MM.1S (cell line): ENCODE measurements around the gene KCNH8.

Experiments used
- DNase-seq: peaks from one replicate; pipeline ENCODE4 v3.0.0-alpha.2; 2015
- H2AFZ ChIP-seq: fragments of 300-600 bp; sonication (generic); 2 replicates; pipeline ENCODE4 v1.6.0; 2016; ENCODE audit warnings: antibody characterized with exemption, low read length
- H3F3A ChIP-seq: fragments of 300-600 bp; sonication (generic); 2 replicates; pipeline ENCODE4 v1.6.1; 2016; ENCODE audit warnings: mild to moderate bottlenecking, antibody characterized with exemption, low read length, moderate library complexity, mixed read lengths; ENCODE audit not compliant: insufficient read depth
- H3K27ac ChIP-seq: fragments of 300-600 bp; sonication (generic); 2 replicates; pipeline ENCODE4 v1.5.1; 2016; ENCODE audit warnings: mild to moderate bottlenecking, low read length
- H3K27me3 ChIP-seq: fragments of 300-600 bp; sonication (generic); replicated peaks from 2 replicates; pipeline ENCODE4 v1.6.0; 2016; ENCODE audit warnings: low read length; ENCODE audit not compliant: insufficient read depth
- H3K36me3 ChIP-seq: fragments of 300-600 bp; sonication (generic); replicated peaks from 2 replicates; pipeline ENCODE4 v1.6.1; 2016; ENCODE audit warnings: mild to moderate bottlenecking, low read length, mixed read lengths; ENCODE audit not compliant: insufficient read depth
- H3K4me1 ChIP-seq: fragments of 300-600 bp; sonication (generic); 2 replicates; pipeline ENCODE4 v1.6.1; 2016; ENCODE audit warnings: low read length, mixed read lengths
- H3K4me2 ChIP-seq: fragments of 300-600 bp; sonication (generic); 2 replicates; pipeline ENCODE4 v1.6.0; 2016; ENCODE audit warnings: low read depth, low read length
- H3K4me3 ChIP-seq: fragments of 300-600 bp; sonication (generic); 2 replicates; pipeline ENCODE4 v1.5.1; 2016; ENCODE audit warnings: low read length, mixed read lengths
- H3K79me2 ChIP-seq: fragments of 300-600 bp; sonication (generic); 2 replicates; pipeline ENCODE4 v1.6.1; 2016; ENCODE audit warnings: mixed run types, low read length, mixed read lengths
- H3K9ac ChIP-seq: fragments of 300-600 bp; sonication (generic); 2 replicates; pipeline ENCODE4 v1.6.1; 2016; ENCODE audit warnings: low read length, mixed read lengths
- H3K9me2 ChIP-seq: fragments of 300-600 bp; sonication (generic); replicated peaks from 2 replicates; pipeline ENCODE4 v1.6.1; 2016; ENCODE audit warnings: mild to moderate bottlenecking, low read length, mixed read lengths; ENCODE audit not compliant: insufficient read depth
- H3K9me3 ChIP-seq: fragments of 300-600 bp; sonication (generic); replicated peaks from 2 replicates; pipeline ENCODE4 v1.6.1; 2016; ENCODE audit warnings: mild to moderate bottlenecking, low read length, mixed read lengths; ENCODE audit not compliant: insufficient read depth
- H4K20me1 ChIP-seq: fragments of 300-600 bp; sonication (generic); 2 replicates; pipeline ENCODE4 v1.6.1; 2016; ENCODE audit warnings: mild to moderate bottlenecking, low read length, moderate library complexity, mixed read lengths; ENCODE audit not compliant: insufficient read depth
- CTCF ChIP-seq: fragments of 300-600 bp; sonication (generic); IDR thresholded peaks from 2 replicates; pipeline ENCODE4 v1.5.1; 2016; ENCODE audit warnings: antibody characterized with exemption, low read length, mixed read lengths
- EZH2 ChIP-seq: fragments of 300-600 bp; sonication (generic); optimal IDR thresholded peaks from 2 replicates; pipeline ENCODE3; 2017; ENCODE audit warnings: low read depth, mild to moderate bottlenecking, antibody characterized with exemption, low read length, mixed read lengths
- EZH2phosphoT487 ChIP-seq: fragments of 300-600 bp; sonication (generic); IDR thresholded peaks from 2 replicates; pipeline ENCODE4 v1.6.1; 2018; ENCODE audit warnings: antibody characterized with exemption, low read length

The KCNH8 gene

GRCh38 chr3:19202303-19202702 is 54.0 kb downstream of the KCNH8 start:
- Histone ChIP-seq H3K4me3 (no peak overlapping the region), H3K9me2 (no peaks in the 10 kb centered on the region), H2AFZ (no peak overlapping the region), H3F3A (no peaks in the 10 kb centered on the region), H3K4me1 (no peaks in the 10 kb centered on the region), H3K36me3 (no peaks in the 10 kb centered on the region), H3K27me3 (no peaks in the 10 kb centered on the region), H3K4me2 (no peak overlapping the region), H3K27ac (no peak overlapping the region), H3K9me3 (no peaks in the 10 kb centered on the region), H4K20me1 (no peaks in the 10 kb centered on the region), H3K9ac (no peak overlapping the region), H3K79me2 (no peaks in the 10 kb centered on the region)
- TF ChIP-seq CTCF (no peak), EZH2phosphoT487 (no peak), EZH2 (no peak)
- DNase-seq, result no peak

- no peak overlapping the region for H2AFZ ChIP-seq
- H3K27me3 ChIP-seq, result no peaks in the 10 kb centered on the region
- H3K27ac ChIP-seq, result no peak overlapping the region
- no peaks in the 10 kb centered on the region for H3F3A ChIP-seq
- no peak overlapping the region for H3K4me3 ChIP-seq
- no peak for TF ChIP-seq EZH2
- TF ChIP-seq EZH2phosphoT487, result no peak
- TF ChIP-seq CTCF, result no peak
- no peaks in the 10 kb centered on the region for H3K9me2 ChIP-seq
- H3K79me2 ChIP-seq, result no peaks in the 10 kb centered on the region
- no peaks in the 10 kb centered on the region for H3K4me1 ChIP-seq
- H3K9me3 ChIP-seq, result no peaks in the 10 kb centered on the region
- no peaks in the 10 kb centered on the region for H4K20me1 ChIP-seq
- no peak overlapping the region for H3K9ac ChIP-seq
- DNase-seq, result no peak
- no peaks in the 10 kb centered on the region for H3K36me3 ChIP-seq
- no peak overlapping the region for H3K4me2 ChIP-seq
Observed at GRCh38 chr3:19202754-19203153, 54.4 kb downstream of the KCNH8 start.

- H3F3A ChIP-seq, result no peaks in the 10 kb centered on the region
- no peaks in the 10 kb centered on the region for H4K20me1 ChIP-seq
- H3K4me2 ChIP-seq, result no peak overlapping the region
- no peak overlapping the region for H3K9ac ChIP-seq
- no peaks in the 10 kb centered on the region for H3K79me2 ChIP-seq
- H3K4me3 ChIP-seq, result no peak overlapping the region
- TF ChIP-seq EZH2phosphoT487 (no peak), EZH2 (no peak), CTCF (no peak)
- no peaks in the 10 kb centered on the region for H3K27me3 ChIP-seq
- H2AFZ ChIP-seq, result no peak overlapping the region
- no peaks in the 10 kb centered on the region for H3K9me3 ChIP-seq
- H3K9me2 ChIP-seq, result no peaks in the 10 kb centered on the region
- H3K27ac ChIP-seq, result no peak overlapping the region
- no peaks in the 10 kb centered on the region for H3K36me3 ChIP-seq
- DNase-seq, result no peak
- no peaks in the 10 kb centered on the region for H3K4me1 ChIP-seq
Observed at GRCh38 chr3:19206540-19206939, 58.2 kb downstream of the KCNH8 start.
